Thyroid gland (tissue), 4 donors: Measurements from ENCODE around the gene MYO1G.

Experiments
- POLR2A ChIP-seq, 2 donors: fragments of 450-650 bp; IDR thresholded peaks; one replicate each; pipeline ENCODE4 v1.6.1; 2017; ENCODE audit warnings: antibody characterized with exemption in 2 of 2, mild to moderate bottlenecking in 2 of 2, moderate library complexity in 1 of 2
- TF ChIP-seq, protein P1 (sequence below), 6 experiments: fragments of 200-600 bp in 3 of 6; fragments of 450-650 bp in 3 of 6; sonication (generic) in 3 of 6; IDR thresholded peaks; one replicate each; pipeline ENCODE4 v1.5.1; 2016 to 2019; ENCODE audit warnings: antibody characterized with exemption in 6 of 6, mild to moderate bottlenecking in 2 of 6, inconsistent platforms in 1 of 6, moderate library complexity in 1 of 6

DNA sequence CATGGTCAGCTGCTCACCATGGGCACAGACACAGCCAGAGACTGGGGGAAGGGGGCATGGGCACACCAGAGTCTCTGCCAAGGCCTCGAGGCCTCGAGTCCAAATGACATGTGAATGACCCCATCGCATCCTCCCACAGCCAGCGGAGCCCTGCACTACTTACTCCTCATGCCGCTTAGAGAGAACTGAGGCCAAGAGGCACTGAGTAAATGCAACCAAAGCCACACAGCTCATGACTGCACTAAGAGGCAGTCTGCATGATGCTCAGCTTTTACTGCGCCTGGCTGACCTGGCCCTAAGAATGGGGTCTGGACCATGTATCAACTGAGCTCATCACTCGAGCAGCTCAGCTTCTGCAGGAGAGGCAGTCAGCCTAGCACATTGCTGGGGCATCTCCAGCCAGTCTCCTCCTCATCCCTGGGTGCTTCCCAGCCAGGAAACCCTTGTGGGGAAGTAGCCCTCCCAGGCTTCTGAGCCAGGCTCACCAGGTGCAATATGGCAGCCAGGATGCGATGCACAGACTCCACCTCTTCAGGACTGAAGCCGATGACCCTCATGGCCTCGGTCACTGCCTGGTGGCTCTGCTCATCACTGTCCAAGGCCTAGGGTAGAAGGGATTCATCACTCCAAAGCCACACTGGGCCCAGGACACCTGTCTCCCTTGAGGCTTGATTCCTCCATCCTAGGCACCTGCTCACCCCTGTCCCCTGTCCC lies 7.5 kb downstream of the MYO1G start:
- TF ChIP-seq, protein P1, sequence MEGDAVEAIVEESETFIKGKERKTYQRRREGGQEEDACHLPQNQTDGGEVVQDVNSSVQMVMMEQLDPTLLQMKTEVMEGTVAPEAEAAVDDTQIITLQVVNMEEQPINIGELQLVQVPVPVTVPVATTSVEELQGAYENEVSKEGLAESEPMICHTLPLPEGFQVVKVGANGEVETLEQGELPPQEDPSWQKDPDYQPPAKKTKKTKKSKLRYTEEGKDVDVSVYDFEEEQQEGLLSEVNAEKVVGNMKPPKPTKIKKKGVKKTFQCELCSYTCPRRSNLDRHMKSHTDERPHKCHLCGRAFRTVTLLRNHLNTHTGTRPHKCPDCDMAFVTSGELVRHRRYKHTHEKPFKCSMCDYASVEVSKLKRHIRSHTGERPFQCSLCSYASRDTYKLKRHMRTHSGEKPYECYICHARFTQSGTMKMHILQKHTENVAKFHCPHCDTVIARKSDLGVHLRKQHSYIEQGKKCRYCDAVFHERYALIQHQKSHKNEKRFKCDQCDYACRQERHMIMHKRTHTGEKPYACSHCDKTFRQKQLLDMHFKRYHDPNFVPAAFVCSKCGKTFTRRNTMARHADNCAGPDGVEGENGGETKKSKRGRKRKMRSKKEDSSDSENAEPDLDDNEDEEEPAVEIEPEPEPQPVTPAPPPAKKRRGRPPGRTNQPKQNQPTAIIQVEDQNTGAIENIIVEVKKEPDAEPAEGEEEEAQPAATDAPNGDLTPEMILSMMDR (IDR thresholded peaks at IDR 0.05), result no peak
- TF ChIP-seq POLR2A (IDR thresholded peaks at IDR 0.05), result no peak
